GM12874 (cell line): ENCODE measurements around the gene CNGA4.

Experiments
- TF ChIP-seq, protein P1 (sequence below): IDR thresholded peaks from 2 replicates; pipeline ENCODE4 v1.5.1; 2011; ENCODE audit warnings: low read depth, mild to moderate bottlenecking, control low read depth, low read length, moderate library complexity; ENCODE audit not compliant: insufficient read depth

CNGA4 gene, protein sequence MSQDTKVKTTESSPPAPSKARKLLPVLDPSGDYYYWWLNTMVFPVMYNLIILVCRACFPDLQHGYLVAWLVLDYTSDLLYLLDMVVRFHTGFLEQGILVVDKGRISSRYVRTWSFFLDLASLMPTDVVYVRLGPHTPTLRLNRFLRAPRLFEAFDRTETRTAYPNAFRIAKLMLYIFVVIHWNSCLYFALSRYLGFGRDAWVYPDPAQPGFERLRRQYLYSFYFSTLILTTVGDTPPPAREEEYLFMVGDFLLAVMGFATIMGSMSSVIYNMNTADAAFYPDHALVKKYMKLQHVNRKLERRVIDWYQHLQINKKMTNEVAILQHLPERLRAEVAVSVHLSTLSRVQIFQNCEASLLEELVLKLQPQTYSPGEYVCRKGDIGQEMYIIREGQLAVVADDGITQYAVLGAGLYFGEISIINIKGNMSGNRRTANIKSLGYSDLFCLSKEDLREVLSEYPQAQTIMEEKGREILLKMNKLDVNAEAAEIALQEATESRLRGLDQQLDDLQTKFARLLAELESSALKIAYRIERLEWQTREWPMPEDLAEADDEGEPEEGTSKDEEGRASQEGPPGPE

DNA sequence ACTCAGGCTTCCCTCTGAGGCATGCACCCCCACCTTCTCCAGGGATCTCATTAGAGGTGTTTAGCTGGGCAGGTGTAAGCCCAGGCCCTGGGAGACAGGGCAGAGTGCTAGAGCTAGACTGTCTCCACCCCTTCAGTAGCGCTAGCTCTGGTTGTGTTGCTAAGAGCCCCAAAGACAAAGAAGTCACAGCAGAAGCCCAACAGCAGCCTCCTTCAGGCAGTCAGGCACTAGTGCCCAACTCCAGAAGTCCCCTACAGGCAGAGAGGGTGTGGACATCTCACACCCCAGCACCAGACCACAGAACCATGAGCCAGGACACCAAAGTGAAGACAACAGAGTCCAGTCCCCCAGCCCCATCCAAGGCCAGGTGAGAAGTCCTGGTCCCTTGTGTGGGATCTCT, at the start of gene CNGA4:
TSS of gene CNGA4 (plus strand) at position 188 of the 400 bp plus-strand sequence. CDS start at position 306, 118 bp downstream.
- TF ChIP-seq, protein P1, sequence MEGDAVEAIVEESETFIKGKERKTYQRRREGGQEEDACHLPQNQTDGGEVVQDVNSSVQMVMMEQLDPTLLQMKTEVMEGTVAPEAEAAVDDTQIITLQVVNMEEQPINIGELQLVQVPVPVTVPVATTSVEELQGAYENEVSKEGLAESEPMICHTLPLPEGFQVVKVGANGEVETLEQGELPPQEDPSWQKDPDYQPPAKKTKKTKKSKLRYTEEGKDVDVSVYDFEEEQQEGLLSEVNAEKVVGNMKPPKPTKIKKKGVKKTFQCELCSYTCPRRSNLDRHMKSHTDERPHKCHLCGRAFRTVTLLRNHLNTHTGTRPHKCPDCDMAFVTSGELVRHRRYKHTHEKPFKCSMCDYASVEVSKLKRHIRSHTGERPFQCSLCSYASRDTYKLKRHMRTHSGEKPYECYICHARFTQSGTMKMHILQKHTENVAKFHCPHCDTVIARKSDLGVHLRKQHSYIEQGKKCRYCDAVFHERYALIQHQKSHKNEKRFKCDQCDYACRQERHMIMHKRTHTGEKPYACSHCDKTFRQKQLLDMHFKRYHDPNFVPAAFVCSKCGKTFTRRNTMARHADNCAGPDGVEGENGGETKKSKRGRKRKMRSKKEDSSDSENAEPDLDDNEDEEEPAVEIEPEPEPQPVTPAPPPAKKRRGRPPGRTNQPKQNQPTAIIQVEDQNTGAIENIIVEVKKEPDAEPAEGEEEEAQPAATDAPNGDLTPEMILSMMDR = no peak

DNA sequence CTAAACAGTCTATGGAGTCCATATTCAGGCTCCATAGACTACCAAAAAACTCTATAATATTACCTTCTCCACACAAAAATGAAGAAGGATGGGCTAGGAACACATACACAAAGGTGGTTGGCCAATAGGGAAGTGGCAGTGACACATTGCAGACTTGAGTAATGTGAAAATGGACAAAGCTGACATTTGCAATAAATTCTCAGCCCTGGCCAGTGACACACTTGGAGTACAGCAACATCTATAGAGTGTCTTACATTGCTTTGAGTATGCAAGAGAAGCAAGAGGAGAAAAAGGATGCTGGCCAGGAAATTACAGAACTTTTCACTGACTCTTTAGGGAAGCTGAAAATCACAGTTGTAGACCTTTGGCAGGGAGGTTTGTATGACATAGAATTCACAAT, 47.1 kb upstream of the CNGA4 start:
- TF ChIP-seq, protein P1 = no peak

DNA sequence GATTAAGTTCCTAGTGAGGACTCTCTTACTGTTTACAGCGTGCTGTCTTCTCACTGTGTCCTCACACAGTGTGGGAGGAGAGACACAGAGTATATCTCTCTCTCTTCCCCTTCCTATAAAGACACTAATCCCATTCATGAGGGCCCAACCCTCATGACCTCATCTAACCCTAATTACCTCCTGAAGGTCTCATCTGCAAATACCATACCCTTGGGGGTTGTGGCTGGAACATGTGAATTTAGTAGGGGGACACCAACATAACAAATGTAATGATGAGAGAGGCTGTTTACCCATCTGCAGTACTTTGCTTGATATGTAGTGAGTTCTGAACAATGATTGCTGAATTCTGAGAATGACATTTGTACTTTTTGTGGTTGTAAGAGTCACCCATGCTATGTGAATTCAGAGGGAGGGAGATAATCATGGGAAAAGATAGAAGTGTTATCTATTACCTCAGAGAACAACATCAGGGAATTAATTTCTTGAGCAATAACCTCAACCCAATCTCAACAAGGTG, 44.8 kb upstream of the CNGA4 start:
- TF ChIP-seq, protein P1 = no peak

DNA sequence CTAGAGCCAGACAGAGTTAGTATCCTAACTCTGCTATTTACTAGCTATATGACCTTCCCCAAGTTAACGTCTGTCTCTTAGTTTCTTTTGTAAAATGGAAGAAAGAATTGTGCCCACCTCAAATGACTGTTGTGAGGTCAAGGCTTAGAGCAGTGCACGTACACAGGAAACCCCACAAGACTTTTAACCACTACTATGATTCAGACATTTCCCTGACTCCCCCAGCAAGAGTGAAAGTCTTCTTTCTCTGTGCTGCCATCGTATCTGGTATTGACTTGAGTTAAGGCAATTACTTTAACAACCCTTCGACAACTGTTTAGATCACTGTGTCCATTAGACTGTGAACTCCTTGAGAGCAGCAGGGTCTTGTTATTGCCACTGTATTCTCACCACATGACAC, 42.5 kb upstream of the CNGA4 start:
- TF ChIP-seq, protein P1 = no peak

DNA sequence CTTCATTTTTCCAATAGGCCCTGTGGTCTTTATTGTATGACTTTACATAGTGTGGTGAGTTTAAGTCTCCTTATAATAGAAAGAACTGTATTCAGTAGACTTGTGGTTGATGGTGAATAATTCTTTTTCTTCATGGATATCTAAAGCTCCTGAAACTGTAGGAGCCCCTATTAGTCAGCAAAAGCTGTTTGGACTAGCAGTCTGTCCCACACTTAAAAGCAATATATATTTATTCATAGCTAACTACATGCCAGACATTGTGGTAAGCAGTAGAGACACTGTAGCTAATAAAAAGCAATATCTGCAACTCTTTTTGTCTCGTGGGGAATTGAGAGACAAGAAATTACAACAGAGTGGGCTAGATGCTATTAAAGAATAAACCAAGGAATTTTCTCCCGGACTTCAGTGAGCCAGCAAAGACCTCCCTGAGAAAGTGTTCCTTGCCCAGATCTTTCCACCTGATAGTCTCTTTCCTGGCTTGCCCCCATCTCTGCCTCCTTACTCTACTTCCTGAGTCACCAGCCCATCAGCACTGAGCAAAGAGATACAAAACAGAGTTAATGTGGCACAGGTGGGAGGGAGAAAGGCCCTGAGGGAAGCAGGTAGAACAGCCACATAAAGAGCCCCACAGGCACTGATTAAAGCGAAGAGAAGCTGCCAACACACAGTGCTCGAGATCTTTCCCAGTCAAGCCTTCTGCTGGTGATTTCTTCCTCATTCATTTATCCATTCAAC, 41.3 kb upstream of the CNGA4 start:
- TF ChIP-seq, protein P1 = no peak

DNA sequence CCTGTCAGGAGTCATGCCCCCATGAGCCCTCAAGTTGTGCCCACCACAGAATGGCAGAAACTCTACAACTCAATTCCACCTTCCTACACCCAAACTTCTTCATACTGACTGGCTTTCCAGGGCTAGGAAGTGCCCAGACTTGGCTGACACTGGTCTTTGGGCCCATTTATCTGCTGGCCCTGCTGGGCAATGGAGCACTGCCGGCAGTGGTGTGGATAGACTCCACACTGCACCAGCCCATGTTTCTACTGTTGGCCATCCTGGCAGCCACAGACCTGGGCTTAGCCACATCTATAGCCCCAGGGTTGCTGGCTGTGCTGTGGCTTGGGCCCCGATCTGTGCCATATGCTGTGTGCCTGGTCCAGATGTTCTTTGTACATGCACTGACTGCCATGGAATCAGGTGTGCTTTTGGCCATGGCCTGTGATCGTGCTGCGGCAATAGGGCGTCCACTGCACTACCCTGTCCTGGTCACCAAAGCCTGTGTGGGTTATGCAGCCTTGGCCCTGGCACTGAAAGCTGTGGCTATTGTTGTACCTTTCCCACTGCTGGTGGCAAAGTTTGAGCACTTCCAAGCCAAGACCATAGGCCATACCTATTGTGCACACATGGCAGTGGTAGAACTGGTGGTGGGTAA, 39.6 kb upstream of the CNGA4 start, which contains the start of gene OR52W1:
TSS of gene OR52W1 (plus strand) at position 51 of the 637 bp plus-strand sequence. CDS start at position 51, 0 bp downstream.
- TF ChIP-seq, protein P1 = no peak
